ENCODE measurements around the gene SCARF1. TPM values are rescaled to one million over a fixed set of nuclear protein-coding genes. Genes with fewer than 3 reads are reported as not detected.

SCARF1 gene
- total RNA-seq, 4 donors from 2014 or later, result 4.9 to 10.0 (median 9.1) TPM

DNA sequence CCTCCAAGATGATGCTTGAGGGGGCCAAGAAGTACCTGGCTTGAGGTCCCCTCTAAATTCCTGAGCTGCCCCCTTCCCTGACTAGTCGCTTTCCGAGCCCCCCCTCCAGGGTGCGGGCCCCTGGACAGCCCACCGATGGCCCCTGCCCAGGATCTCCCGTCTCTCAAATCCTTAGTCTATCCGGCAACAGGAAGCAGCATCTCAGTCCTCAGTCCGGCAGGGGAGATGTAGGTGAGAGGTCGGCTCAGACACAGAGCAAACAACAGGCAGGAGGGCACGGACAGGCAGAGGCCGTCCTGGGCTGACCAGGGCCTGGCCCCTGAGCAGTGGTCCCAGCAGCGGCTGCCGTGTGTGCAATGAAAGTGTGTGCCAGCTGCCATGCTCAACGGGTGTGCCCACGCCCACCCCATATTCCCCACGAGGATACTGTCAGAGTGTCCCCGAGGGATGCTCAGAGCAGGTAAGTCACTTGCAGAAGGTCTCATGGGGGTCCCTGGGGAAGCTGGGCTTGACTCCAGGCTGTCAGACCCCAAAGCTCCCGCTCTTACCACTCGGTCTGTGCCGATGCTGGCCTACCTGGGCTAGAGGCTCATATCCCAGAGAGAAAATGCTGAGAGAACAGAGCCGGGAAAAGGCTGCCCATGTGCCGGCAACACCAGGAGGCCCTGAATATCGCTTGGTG, 24.1 kb downstream of the SCARF1 start:
- no peak overlapping the region for H3K4me3 ChIP-seq (ENCODE audit: low read depth, poor library complexity, severe bottlenecking)
- TF ChIP-seq, protein P1, sequence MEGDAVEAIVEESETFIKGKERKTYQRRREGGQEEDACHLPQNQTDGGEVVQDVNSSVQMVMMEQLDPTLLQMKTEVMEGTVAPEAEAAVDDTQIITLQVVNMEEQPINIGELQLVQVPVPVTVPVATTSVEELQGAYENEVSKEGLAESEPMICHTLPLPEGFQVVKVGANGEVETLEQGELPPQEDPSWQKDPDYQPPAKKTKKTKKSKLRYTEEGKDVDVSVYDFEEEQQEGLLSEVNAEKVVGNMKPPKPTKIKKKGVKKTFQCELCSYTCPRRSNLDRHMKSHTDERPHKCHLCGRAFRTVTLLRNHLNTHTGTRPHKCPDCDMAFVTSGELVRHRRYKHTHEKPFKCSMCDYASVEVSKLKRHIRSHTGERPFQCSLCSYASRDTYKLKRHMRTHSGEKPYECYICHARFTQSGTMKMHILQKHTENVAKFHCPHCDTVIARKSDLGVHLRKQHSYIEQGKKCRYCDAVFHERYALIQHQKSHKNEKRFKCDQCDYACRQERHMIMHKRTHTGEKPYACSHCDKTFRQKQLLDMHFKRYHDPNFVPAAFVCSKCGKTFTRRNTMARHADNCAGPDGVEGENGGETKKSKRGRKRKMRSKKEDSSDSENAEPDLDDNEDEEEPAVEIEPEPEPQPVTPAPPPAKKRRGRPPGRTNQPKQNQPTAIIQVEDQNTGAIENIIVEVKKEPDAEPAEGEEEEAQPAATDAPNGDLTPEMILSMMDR (IDR thresholded peaks at IDR 0.05), result no peak
- TF ChIP-seq POLR2A (IDR thresholded peaks at IDR 0.05), result no peak
- DNase-seq (ENCODE audit: low spot score in 2 of 2), result no peak
- intact Hi-C loops (cut with DNase I; ENCODE audit: low total_unique reads), result loop anchor here (10.0 kb wide), 1 partner anchor 257 kb away; no protein-coding TSS in a partner anchor
- 84% methylated on average over 17 to 22 of the region's 22 CpGs for WGBS, 2 donors

DNA sequence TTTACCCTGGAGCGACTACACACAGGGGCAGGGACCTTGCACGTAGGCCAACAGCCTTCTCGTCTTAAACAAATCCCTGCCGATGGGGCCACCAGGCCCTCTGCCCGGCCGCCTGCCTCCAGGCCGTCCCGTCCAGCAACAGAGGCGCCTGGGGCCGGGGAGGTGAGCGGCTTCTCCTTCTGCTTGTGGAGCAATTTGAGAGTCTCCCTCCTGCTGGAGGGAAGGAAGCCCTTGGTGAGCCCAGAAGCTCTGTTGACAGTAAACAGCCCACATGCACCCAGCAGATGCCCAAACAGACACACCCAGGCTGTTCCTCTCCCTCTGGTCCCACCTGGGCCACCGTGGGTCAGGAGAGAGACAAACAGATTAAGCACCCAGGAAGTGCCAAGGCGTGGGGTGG, 25.0 kb downstream of the SCARF1 start:
- DNase-seq (ENCODE audit: low spot score in 2 of 2), result no peak
- 84 to 93% methylated on average over 12 to 13 of the region's 13 CpGs for WGBS, 2 donors
- intact Hi-C loops (cut with DNase I; ENCODE audit: low total_unique reads), result loop anchor here (10.0 kb wide), 1 partner anchor 256 kb away; no protein-coding TSS in a partner anchor
- no peak overlapping the region for H3K4me3 ChIP-seq (ENCODE audit: low read depth, poor library complexity, severe bottlenecking)
- no peak for TF ChIP-seq POLR2A (IDR thresholded peaks at IDR 0.05)
- TF ChIP-seq, protein P1 (IDR thresholded peaks at IDR 0.05), result no peak

DNA sequence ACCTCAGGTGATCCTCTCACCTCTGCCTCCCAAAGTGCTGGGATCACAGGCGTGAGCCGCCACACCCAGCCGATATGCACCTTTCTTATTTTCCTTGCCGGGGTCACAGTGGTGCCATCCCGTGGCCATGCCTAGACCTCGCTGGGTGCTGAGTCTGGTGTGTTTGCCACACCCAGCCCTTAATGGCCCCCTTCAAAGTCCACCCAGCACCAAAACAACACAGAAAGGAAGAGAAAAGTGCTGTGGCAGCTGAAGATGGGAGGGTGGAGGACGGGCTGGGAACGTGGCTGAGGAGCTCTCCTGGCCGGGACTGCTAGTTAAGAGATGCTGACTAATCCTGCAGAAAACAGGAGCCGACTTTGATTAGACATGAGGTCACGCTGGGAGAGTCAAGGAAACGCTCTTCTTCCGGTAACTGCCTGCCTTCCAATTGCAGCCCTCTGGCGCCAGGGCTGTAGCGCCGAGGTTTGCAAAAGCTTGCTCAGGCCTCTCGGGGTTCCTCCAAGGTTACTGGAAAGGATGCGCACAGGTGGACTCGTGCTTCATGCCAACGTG, 27.8 kb downstream of the SCARF1 start:
- WGBS, 2 donors, result 28 to 56% methylated on average over 20 of the region's 20 CpGs
- peak in 1 of 2 donors; percentile 47 for DNase-seq (ENCODE audit: low spot score in 2 of 2)
- TF ChIP-seq POLR2A (IDR thresholded peaks at IDR 0.05), result no peak
- TF ChIP-seq, protein P1 (IDR thresholded peaks at IDR 0.05), result no peak
- intact Hi-C loops (cut with DNase I; ENCODE audit: low total_unique reads), result no loop called here
- H3K4me3 ChIP-seq (ENCODE audit: low read depth, poor library complexity, severe bottlenecking), result no peak overlapping the region

DNA sequence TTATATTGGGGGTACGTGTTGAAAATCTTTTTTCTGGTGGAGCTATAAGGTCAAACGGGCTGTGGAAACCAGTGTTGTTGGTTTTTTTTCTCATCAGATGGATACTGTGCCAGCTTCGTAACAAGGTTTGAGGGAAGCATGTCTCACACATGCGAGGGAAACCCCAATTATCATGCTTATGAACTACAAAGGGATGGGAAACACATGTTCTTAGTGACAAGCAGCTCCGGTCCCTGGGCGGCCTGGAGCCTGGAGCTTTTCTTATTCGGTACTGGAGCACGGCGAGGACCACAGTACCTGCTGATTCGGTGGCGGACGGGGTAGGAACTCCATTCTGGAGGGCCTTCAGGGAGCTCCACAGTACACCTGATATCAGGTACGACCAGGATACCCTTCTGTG, 29.4 kb downstream of the SCARF1 start:
- TF ChIP-seq, protein P1 (IDR thresholded peaks at IDR 0.05), result no peak
- TF ChIP-seq POLR2A (IDR thresholded peaks at IDR 0.05), result no peak
- 77 to 82% methylated on average over 13 of the region's 13 CpGs for WGBS, 2 donors
- intact Hi-C loops (cut with DNase I; ENCODE audit: low total_unique reads), result no loop called here
- H3K4me3 ChIP-seq (ENCODE audit: low read depth, poor library complexity, severe bottlenecking), result no peak overlapping the region
- no peak for DNase-seq (ENCODE audit: low spot score in 2 of 2)

DNA sequence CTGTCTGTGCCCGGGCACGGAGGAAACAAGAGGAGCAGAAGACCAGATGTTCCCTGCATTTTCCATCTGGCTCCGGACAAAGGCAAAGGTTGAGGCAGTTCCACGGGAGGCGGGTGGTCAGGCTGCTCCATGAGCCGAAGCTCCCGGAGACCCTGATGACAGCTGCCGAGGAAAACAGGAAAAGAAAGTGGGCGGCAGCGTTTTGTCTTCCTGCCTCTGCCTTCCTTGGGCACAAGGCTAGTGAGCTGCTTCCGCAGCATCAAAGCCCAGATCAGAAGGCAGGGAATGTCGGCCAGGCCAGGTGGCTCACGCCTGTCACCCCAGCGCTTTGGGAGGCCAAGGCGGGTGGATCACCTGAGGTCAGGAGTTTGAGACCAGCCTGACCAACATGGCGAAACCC, 33.1 kb downstream of the SCARF1 start:
- 71 to 85% methylated on average over 16 of the region's 16 CpGs for WGBS, 2 donors
- TF ChIP-seq, protein P1 (IDR thresholded peaks at IDR 0.05), result no peak
- TF ChIP-seq POLR2A (IDR thresholded peaks at IDR 0.05), result no peak
- no peak for DNase-seq (ENCODE audit: low spot score in 2 of 2)
- no peak overlapping the region for H3K4me3 ChIP-seq (ENCODE audit: low read depth, poor library complexity, severe bottlenecking)
- intact Hi-C loops (cut with DNase I; ENCODE audit: low total_unique reads), result no loop called here
